Calu3 (cell line): Measurements from ENCODE around the gene LYSMD2. TPM values are rescaled to one million over a fixed set of nuclear protein-coding genes. Genes with fewer than 3 reads are reported as not detected.

ENCODE experiments used
- BruUV-seq: library from RNA; stranded (reverse); fragments of 400-500 nt; replicated peaks from 2 replicates; lab custom pipeline; 2021; lab: Mats Ljungman, UMichigan
- CTCF ChIA-PET: fragments of 300-600 bp; sonication (Branson Sonifier 250); formaldehyde crosslinking; loops from one replicate; lab custom pipeline; 2022; ENCODE audit warnings: antibody characterized with exemption; lab: Charles Lee
- DNase-seq: peaks from one replicate; pipeline ENCODE4 v3.0.0; 2022
- H3K27ac Mint-ChIP-seq: one replicate; pipeline ENCODE4 v1.8.0; 2022; ENCODE audit warnings: mixed read lengths; ENCODE audit not compliant: unreplicated experiment
- H3K27me3 Mint-ChIP-seq: one replicate; pipeline ENCODE4 v1.8.0; 2022; ENCODE audit warnings: mixed read lengths; ENCODE audit not compliant: unreplicated experiment
- H3K36me3 Mint-ChIP-seq: one replicate; pipeline ENCODE4 v1.8.0; 2022; ENCODE audit warnings: mild to moderate bottlenecking, moderate library complexity, mixed read lengths; ENCODE audit not compliant: insufficient read depth, unreplicated experiment
- H3K4me1 Mint-ChIP-seq: one replicate; pipeline ENCODE4 v1.8.0; 2022; ENCODE audit warnings: mild to moderate bottlenecking, low read depth, mixed read lengths; ENCODE audit not compliant: unreplicated experiment
- H3K4me3 Mint-ChIP-seq: one replicate; pipeline ENCODE4 v1.8.0; 2022; ENCODE audit warnings: mild to moderate bottlenecking, low read depth, moderate library complexity, mixed read lengths; ENCODE audit not compliant: unreplicated experiment
- H3K9me3 Mint-ChIP-seq: one replicate; pipeline ENCODE4 v1.8.0; 2022; ENCODE audit warnings: low read depth, mixed read lengths; ENCODE audit not compliant: unreplicated experiment
- intact Hi-C: fragments of 100-400 bp; cut with micrococcal nuclease; formaldehyde crosslinking; loops from one replicate; pipeline ENCODE4 v1.10.0; 2022; ENCODE audit not compliant: unreplicated experiment
- total RNA-seq: library from RNA; stranded (reverse); gene quantifications from 2 replicates; pipeline ENCODE4 v1.2.3, GENCODE V29; 2022
- TF ChIP-seq, protein P1 (sequence below): fragments of 200-600 bp; IDR thresholded peaks from one replicate; pipeline ENCODE4 v1.8.0; 2022; ENCODE audit warnings: antibody characterized with exemption; ENCODE audit not compliant: unreplicated experiment

Gene LYSMD2
- total RNA-seq, 1 experiment from 2014 or later = 14.3 TPM

DNA sequence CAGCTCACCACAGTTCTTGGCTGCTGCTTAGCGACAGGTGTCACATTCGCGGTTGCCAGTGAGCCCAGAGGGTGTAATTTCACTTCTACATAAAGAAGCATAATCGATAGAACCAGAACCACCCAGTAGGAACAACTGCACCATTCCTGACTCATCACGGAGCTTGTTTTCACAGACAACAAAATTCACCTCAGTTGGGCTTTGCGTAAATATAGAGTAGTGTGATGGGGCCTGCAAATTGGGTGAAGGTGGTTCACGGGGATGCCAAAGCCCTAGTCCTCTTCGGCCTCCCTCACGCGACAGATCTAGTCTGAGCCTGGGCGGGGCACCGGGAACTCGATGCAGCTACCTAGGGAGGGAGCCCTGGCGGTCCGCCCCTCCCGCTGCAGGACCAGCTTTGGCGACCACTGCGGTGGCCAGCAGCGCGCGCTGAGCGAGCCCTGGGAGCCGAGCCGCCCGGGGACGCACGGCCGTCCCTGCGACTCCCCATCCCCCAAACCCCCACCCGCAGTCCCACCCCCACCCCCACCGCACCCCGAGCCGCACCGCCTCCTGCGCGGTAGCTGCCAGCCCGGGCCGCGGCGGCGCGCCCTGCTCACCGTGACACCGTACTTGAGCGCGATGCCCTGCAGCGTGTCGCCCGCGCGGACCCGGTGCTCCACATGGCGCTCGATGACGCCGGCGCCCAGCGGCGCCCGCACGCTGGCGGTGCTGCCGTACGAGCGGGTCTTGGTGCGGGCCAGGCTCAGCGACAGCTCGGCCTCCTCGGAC is 519 bp downstream of the LYSMD2 start:
- DNase-seq = peak; percentile 56
- no TSS peak for BruUV-seq
- Mint-ChIP-seq H3K4me1 (peaks cover 32% of the 10 kb centered on the region), H3K27ac (no peak overlapping the region), H3K27me3 (no peaks in the 10 kb centered on the region), H3K36me3 (peaks cover 23% of the 10 kb centered on the region), H3K9me3 (no peaks in the 10 kb centered on the region), H3K4me3 (peak overlapping the region; percentile 81)
- TF ChIP-seq, protein P1, sequence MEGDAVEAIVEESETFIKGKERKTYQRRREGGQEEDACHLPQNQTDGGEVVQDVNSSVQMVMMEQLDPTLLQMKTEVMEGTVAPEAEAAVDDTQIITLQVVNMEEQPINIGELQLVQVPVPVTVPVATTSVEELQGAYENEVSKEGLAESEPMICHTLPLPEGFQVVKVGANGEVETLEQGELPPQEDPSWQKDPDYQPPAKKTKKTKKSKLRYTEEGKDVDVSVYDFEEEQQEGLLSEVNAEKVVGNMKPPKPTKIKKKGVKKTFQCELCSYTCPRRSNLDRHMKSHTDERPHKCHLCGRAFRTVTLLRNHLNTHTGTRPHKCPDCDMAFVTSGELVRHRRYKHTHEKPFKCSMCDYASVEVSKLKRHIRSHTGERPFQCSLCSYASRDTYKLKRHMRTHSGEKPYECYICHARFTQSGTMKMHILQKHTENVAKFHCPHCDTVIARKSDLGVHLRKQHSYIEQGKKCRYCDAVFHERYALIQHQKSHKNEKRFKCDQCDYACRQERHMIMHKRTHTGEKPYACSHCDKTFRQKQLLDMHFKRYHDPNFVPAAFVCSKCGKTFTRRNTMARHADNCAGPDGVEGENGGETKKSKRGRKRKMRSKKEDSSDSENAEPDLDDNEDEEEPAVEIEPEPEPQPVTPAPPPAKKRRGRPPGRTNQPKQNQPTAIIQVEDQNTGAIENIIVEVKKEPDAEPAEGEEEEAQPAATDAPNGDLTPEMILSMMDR = no peak
- intact Hi-C loops = no loop called here
- CTCF ChIA-PET = interaction anchor here (0.6 to 2.7 kb wide), 7 partner anchors 27 to 1200 kb away, joined by 3 to 16 read pairs (median 3); no protein-coding TSS in a partner anchor

DNA sequence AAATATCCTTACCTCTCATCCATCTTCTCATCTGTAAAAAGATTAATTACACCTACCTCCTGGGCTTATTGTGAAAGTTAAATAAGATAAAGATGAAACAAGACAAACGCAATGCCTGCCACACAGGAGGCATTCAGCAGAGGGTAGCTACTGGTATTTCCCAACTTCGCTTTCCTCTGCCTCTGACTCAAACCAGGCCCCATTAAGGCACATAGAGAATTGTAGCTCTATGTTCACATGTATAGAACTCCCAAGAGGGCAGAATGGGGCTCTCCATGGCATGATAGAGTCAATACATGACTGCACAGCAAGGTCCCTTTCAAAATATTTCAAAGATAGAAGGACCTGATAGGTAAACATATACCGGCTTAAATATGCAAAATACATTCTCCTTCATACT is 1.4 kb downstream of the LYSMD2 start:
- CTCF ChIA-PET = interaction anchor here (0.6 to 2.7 kb wide), 4 partner anchors 28 to 199 kb away, joined by 3 to 16 read pairs (median 3); no protein-coding TSS in a partner anchor

GRCh38 chr15:51735228-51736010 is 2.0 kb downstream of the LYSMD2 start:
- Mint-ChIP-seq H3K27ac (no peak overlapping the region), H3K36me3 (peaks cover 28% of the 10 kb centered on the region), H3K4me1 (peaks cover 47% of the 10 kb centered on the region), H3K9me3 (no peaks in the 10 kb centered on the region), H3K4me3 (no peak overlapping the region), H3K27me3 (no peaks in the 10 kb centered on the region)
- CTCF ChIA-PET = interaction anchor here (1.3 to 2.7 kb wide), 2 partner anchors 41 to 198 kb away, joined by 3 to 16 read pairs; no protein-coding TSS in a partner anchor
- DNase-seq = no peak
- no TSS peak for BruUV-seq
- TF ChIP-seq, protein P1 = no peak
- intact Hi-C loops = no loop called here

More for the DNA sequence above, 1.4 kb downstream of the LYSMD2 start:
- H3K27me3 Mint-ChIP-seq = no peaks in the 10 kb centered on the region
- peaks cover 40% of the 10 kb centered on the region for H3K4me1 Mint-ChIP-seq
- TF ChIP-seq, protein P1 = no peak
- no peaks in the 10 kb centered on the region for H3K9me3 Mint-ChIP-seq
- H3K4me3 Mint-ChIP-seq = peak overlapping the region; percentile 81
- peaks cover 23% of the 10 kb centered on the region for H3K36me3 Mint-ChIP-seq
- no peak for DNase-seq
- BruUV-seq = no TSS peak
- intact Hi-C loops = no loop called here
- H3K27ac Mint-ChIP-seq = no peak overlapping the region

GRCh38 chr15:51732646-51733045 is 4.8 kb downstream of the LYSMD2 start:
- Mint-ChIP-seq H3K4me1 (peaks cover 36% of the 10 kb centered on the region), H3K9me3 (no peaks in the 10 kb centered on the region), H3K4me3 (no peak overlapping the region), H3K36me3 (peaks cover 19% of the 10 kb centered on the region), H3K27ac (peak overlapping the region; percentile 35), H3K27me3 (no peaks in the 10 kb centered on the region)
- intact Hi-C loops = no loop called here
- CTCF ChIA-PET = interaction anchor here (1.1 to 1.8 kb wide), 2 partner anchors 44 to 58 kb away, joined by 4 to 6 read pairs; no protein-coding TSS in a partner anchor
- no peak for DNase-seq
- TF ChIP-seq, protein P1 = no peak
- no TSS peak for BruUV-seq
